MM.1S (cell line): ENCODE results near the gene APOBEC2.
"Not testable (repeated sequence)": the region's sequence is repeated elsewhere in the genome, so short reads cannot be mapped to it uniquely, and the experiment has no call there.

Experiments used
- DNase-seq: peaks from one replicate; pipeline ENCODE4 v3.0.0-alpha.2; 2015
- H2AFZ ChIP-seq: fragments of 300-600 bp; sonication (generic); 2 replicates; pipeline ENCODE4 v1.6.0; 2016; ENCODE audit warnings: antibody characterized with exemption, low read length
- H3F3A ChIP-seq: fragments of 300-600 bp; sonication (generic); 2 replicates; pipeline ENCODE4 v1.6.1; 2016; ENCODE audit warnings: mild to moderate bottlenecking, antibody characterized with exemption, low read length, moderate library complexity, mixed read lengths; ENCODE audit not compliant: insufficient read depth
- H3K27ac ChIP-seq: fragments of 300-600 bp; sonication (generic); 2 replicates; pipeline ENCODE4 v1.5.1; 2016; ENCODE audit warnings: mild to moderate bottlenecking, low read length
- H3K27me3 ChIP-seq: fragments of 300-600 bp; sonication (generic); replicated peaks from 2 replicates; pipeline ENCODE4 v1.6.0; 2016; ENCODE audit warnings: low read length; ENCODE audit not compliant: insufficient read depth
- H3K36me3 ChIP-seq: fragments of 300-600 bp; sonication (generic); replicated peaks from 2 replicates; pipeline ENCODE4 v1.6.1; 2016; ENCODE audit warnings: mild to moderate bottlenecking, low read length, mixed read lengths; ENCODE audit not compliant: insufficient read depth
- H3K4me1 ChIP-seq: fragments of 300-600 bp; sonication (generic); 2 replicates; pipeline ENCODE4 v1.6.1; 2016; ENCODE audit warnings: low read length, mixed read lengths
- H3K4me2 ChIP-seq: fragments of 300-600 bp; sonication (generic); 2 replicates; pipeline ENCODE4 v1.6.0; 2016; ENCODE audit warnings: low read depth, low read length
- H3K4me3 ChIP-seq: fragments of 300-600 bp; sonication (generic); 2 replicates; pipeline ENCODE4 v1.5.1; 2016; ENCODE audit warnings: low read length, mixed read lengths
- H3K79me2 ChIP-seq: fragments of 300-600 bp; sonication (generic); 2 replicates; pipeline ENCODE4 v1.6.1; 2016; ENCODE audit warnings: mixed run types, low read length, mixed read lengths
- H3K9ac ChIP-seq: fragments of 300-600 bp; sonication (generic); 2 replicates; pipeline ENCODE4 v1.6.1; 2016; ENCODE audit warnings: low read length, mixed read lengths
- H3K9me2 ChIP-seq: fragments of 300-600 bp; sonication (generic); replicated peaks from 2 replicates; pipeline ENCODE4 v1.6.1; 2016; ENCODE audit warnings: mild to moderate bottlenecking, low read length, mixed read lengths; ENCODE audit not compliant: insufficient read depth
- H3K9me3 ChIP-seq: fragments of 300-600 bp; sonication (generic); replicated peaks from 2 replicates; pipeline ENCODE4 v1.6.1; 2016; ENCODE audit warnings: mild to moderate bottlenecking, low read length, mixed read lengths; ENCODE audit not compliant: insufficient read depth
- H4K20me1 ChIP-seq: fragments of 300-600 bp; sonication (generic); 2 replicates; pipeline ENCODE4 v1.6.1; 2016; ENCODE audit warnings: mild to moderate bottlenecking, low read length, moderate library complexity, mixed read lengths; ENCODE audit not compliant: insufficient read depth
- EZH2 ChIP-seq: fragments of 300-600 bp; sonication (generic); optimal IDR thresholded peaks from 2 replicates; pipeline ENCODE3; 2017; ENCODE audit warnings: low read depth, mild to moderate bottlenecking, antibody characterized with exemption, low read length, mixed read lengths
- EZH2phosphoT487 ChIP-seq: fragments of 300-600 bp; sonication (generic); IDR thresholded peaks from 2 replicates; pipeline ENCODE4 v1.6.1; 2018; ENCODE audit warnings: antibody characterized with exemption, low read length
- TF ChIP-seq, protein P1 (sequence below): fragments of 300-600 bp; sonication (generic); IDR thresholded peaks from 2 replicates; pipeline ENCODE4 v1.5.1; 2016; ENCODE audit warnings: antibody characterized with exemption, low read length, mixed read lengths

The APOBEC2 gene

DNA sequence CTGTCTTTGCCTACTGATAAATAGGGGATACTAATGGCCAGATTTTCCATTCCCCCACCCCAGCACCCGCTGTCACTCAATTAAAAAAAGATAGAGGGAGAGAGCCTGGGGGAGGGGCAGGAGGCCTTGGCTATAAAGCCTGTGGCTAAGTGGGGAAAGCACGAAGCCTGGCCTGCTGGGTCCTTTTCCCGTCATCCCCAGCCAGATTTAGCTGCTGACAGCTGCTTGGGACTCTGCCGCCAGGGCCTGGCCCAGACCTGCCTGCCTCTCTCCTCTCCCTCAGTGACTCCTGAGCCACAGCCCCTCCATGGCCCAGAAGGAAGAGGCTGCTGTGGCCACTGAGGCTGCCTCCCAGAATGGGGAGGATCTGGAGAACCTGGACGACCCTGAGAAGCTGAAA is at the start of gene APOBEC2:
Gene APOBEC2, plus strand, starts transcription at position 162 of the 400 bp plus-strand sequence. Its CDS starts 146 bp downstream, at position 308.
- H3K9ac ChIP-seq = no peak within 1 kb of the TSS
- TF ChIP-seq, protein P1, sequence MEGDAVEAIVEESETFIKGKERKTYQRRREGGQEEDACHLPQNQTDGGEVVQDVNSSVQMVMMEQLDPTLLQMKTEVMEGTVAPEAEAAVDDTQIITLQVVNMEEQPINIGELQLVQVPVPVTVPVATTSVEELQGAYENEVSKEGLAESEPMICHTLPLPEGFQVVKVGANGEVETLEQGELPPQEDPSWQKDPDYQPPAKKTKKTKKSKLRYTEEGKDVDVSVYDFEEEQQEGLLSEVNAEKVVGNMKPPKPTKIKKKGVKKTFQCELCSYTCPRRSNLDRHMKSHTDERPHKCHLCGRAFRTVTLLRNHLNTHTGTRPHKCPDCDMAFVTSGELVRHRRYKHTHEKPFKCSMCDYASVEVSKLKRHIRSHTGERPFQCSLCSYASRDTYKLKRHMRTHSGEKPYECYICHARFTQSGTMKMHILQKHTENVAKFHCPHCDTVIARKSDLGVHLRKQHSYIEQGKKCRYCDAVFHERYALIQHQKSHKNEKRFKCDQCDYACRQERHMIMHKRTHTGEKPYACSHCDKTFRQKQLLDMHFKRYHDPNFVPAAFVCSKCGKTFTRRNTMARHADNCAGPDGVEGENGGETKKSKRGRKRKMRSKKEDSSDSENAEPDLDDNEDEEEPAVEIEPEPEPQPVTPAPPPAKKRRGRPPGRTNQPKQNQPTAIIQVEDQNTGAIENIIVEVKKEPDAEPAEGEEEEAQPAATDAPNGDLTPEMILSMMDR = no peak
- H3K9me3 ChIP-seq = no peaks in the 10 kb centered on the region
- H3K4me2 ChIP-seq = no peak within 1 kb of the TSS
- H3K36me3 ChIP-seq = no peaks in the 10 kb centered on the region
- no peaks in the 10 kb centered on the region for H3K9me2 ChIP-seq
- no peaks in the 10 kb centered on the region for H3F3A ChIP-seq
- peaks cover 22% of the 10 kb centered on the region for H3K4me1 ChIP-seq
- no peaks in the 10 kb centered on the region for H3K27me3 ChIP-seq
- no peak within 1 kb of the TSS for H3K4me3 ChIP-seq
- H4K20me1 ChIP-seq = no peaks in the 10 kb centered on the region
- no peaks in the 10 kb centered on the region for H3K79me2 ChIP-seq
- no peak for DNase-seq
- H2AFZ ChIP-seq = no peak within 1 kb of the TSS
- no peak within 1 kb of the TSS for H3K27ac ChIP-seq

DNA sequence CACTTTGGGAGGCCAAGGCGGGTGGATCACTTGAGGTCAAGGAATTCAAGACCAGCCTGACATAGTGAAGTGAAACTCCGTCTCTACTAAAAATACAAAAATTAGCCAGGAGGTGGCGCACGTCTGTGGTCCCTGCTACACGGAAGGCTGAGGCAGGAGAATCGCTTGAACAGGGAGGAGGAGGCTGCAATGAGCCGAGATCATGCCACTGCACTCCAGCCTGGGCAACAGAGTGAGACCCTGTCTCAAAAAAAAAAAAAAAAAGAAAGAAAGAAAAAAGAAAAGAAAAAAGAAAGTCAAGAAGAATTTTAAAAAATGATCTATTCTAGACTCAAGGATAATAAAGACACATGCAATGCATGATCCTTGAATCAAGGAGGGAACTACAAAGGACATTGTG is 46.8 kb upstream of the APOBEC2 start:
- H3K9me3 ChIP-seq, H3K9ac ChIP-seq, H3K36me3 ChIP-seq, H3K4me2 ChIP-seq, H3K4me3 ChIP-seq, H3F3A ChIP-seq, H3K79me2 ChIP-seq, H3K27ac ChIP-seq, H3K9me2 ChIP-seq, H3K27me3 ChIP-seq, H2AFZ ChIP-seq, H4K20me1 ChIP-seq, H3K4me1 ChIP-seq: not testable (repeated sequence)
- TF ChIP-seq, protein P1 = peak; percentile 51
- DNase-seq = peak; percentile 65

DNA sequence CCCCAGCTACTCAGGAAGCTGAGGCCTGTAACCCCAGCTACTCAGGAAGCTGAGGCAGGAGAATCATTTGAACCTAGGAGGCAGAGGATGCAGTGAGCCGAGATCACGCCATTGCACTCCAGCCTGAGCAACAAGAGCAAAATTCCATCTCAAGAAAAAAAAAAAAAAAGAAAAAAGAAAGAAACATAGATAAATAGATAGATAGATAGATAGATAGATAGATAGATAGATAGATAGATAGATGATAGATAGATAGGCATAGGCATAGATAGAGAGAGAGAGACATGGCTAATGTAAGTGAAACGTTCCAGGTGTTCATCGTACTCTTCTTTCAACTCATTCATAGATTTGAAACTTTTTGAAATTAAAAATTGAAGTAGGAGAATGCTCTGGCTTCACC is 46.0 kb upstream of the APOBEC2 start:
- not testable (repeated sequence) for H3K9me3 ChIP-seq, H3K4me2 ChIP-seq, H3K27ac ChIP-seq, DNase-seq, H3K4me1 ChIP-seq, H3K9me2 ChIP-seq, H3K27me3 ChIP-seq, H3K36me3 ChIP-seq, H3K79me2 ChIP-seq, H3K9ac ChIP-seq, H3F3A ChIP-seq, H3K4me3 ChIP-seq, H2AFZ ChIP-seq, H4K20me1 ChIP-seq

DNA sequence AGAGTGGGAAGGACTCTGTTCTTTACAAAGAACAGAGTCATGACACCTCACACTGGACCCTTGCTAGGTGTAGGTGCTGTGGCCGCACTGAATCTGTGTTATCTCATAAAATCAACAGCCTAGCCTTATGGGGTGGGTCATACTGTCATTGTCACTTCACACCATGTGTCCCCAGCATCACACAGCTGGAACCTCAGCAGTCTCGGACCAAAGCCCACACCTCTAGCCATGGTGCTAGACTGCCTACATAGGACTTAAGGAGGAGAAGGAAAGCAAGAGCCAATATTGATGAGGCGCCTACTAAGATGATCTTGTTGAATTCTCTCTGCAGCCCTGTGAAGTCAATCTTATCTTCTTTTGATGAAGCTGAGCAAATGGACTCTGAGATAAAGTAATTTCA is 45.0 kb upstream of the APOBEC2 start:
- Histone ChIP-seq H3K79me2 (no peaks in the 10 kb centered on the region), H3F3A (no peaks in the 10 kb centered on the region), H3K4me2 (no peak overlapping the region), H3K36me3 (no peaks in the 10 kb centered on the region), H3K27ac (no peak overlapping the region), H3K9me3 (no peaks in the 10 kb centered on the region), H3K4me1 (no peaks in the 10 kb centered on the region), H3K9me2 (no peaks in the 10 kb centered on the region), H3K9ac (no peak overlapping the region), H4K20me1 (no peaks in the 10 kb centered on the region), H2AFZ (no peak overlapping the region), H3K4me3 (no peak overlapping the region), H3K27me3 (no peaks in the 10 kb centered on the region)
- no peak for DNase-seq
- TF ChIP-seq EZH2phosphoT487 (no peak), EZH2 (no peak)
- TF ChIP-seq, protein P1 = no peak
